HepG2 (cell line): ENCODE data around the gene TM4SF5. TPM values are rescaled to one million over a fixed set of nuclear protein-coding genes. Genes with fewer than 3 reads are reported as not detected.

Experiments
- DNMT3B ChIP-seq: conservative IDR thresholded peaks from 2 replicates; pipeline ENCODE4 v1.6.1; 2016; ENCODE audit warnings: missing biosample characterization, control low read depth
- ETV6 ChIP-seq: sonication (generic); formaldehyde crosslinking; conservative IDR thresholded peaks from 2 replicates; pipeline ENCODE4 v1.4.0; 2020; ENCODE audit warnings: missing genetic modification reagents
- FOXO1 ChIP-seq: sonication (generic); formaldehyde crosslinking; IDR thresholded peaks from 2 replicates; pipeline ENCODE4 v1.4.0; 2020; ENCODE audit warnings: missing genetic modification reagents
- GABPB1 ChIP-seq: IDR thresholded peaks from 2 replicates; pipeline ENCODE4 v1.6.1; 2016; ENCODE audit warnings: mild to moderate bottlenecking, missing genetic modification reagents, moderate library complexity, missing compliant biosample characterization
- KLF6 ChIP-seq: IDR thresholded peaks from 2 replicates; pipeline ENCODE4 v1.8.0; 2016; ENCODE audit warnings: missing biosample characterization, missing genetic modification reagents
- NCOR1 ChIP-seq: fragments of 200-600 bp; sonication (generic); IDR thresholded peaks from 2 replicates; pipeline ENCODE4 v1.7.0; 2017; ENCODE audit warnings: antibody characterized with exemption, low read length, borderline replicate concordance
- NFE2 ChIP-seq: sonication (generic); formaldehyde crosslinking; IDR thresholded peaks from 2 replicates; pipeline ENCODE4 v1.4.0; 2020; ENCODE audit warnings: missing genetic modification reagents
- PHB2 ChIP-seq: fragments of 450-650 bp; IDR thresholded peaks from 2 replicates; pipeline ENCODE4 v1.6.1; 2018; ENCODE audit not compliant: partially characterized antibody
- PTBP1 ChIP-seq: fragments of 200-400 bp; formaldehyde crosslinking; IDR thresholded peaks from 2 replicates; pipeline ENCODE4 v1.6.1; 2018; ENCODE audit warnings: low read length, low read depth; ENCODE audit not compliant: poor library complexity, severe bottlenecking
- TCF7L2 ChIP-seq: IDR thresholded peaks from 2 replicates; pipeline ENCODE4 v1.6.1; 2011; ENCODE audit warnings: mild to moderate bottlenecking, low read depth, low read length, moderate library complexity
- ZHX1 ChIP-seq: sonication (generic); formaldehyde crosslinking; IDR thresholded peaks from 2 replicates; pipeline ENCODE4 v1.8.1; 2022; ENCODE audit warnings: low read depth, mild to moderate bottlenecking, missing genetic modification reagents
- ZIK1 ChIP-seq: sonication (generic); formaldehyde crosslinking; IDR thresholded peaks from 2 replicates; pipeline ENCODE4 v1.5.0; 2020; ENCODE audit warnings: mild to moderate bottlenecking, low read depth, missing genetic modification reagents, borderline replicate concordance
- ZNF292 ChIP-seq: sonication (generic); formaldehyde crosslinking; IDR thresholded peaks from 2 replicates; pipeline ENCODE4 v1.8.1; 2022; ENCODE audit warnings: mild to moderate bottlenecking, low read depth, missing genetic modification reagents, borderline replicate concordance
- ZNF354B ChIP-seq: sonication (generic); formaldehyde crosslinking; IDR thresholded peaks from 2 replicates; pipeline ENCODE4 v1.8.0; 2022; ENCODE audit warnings: mild to moderate bottlenecking, missing genetic modification reagents
- ZNF367 ChIP-seq: sonication (generic); formaldehyde crosslinking; IDR thresholded peaks from 2 replicates; pipeline ENCODE4 v1.4.0; 2020; ENCODE audit warnings: missing genetic modification reagents, borderline replicate concordance
- ZNF543 ChIP-seq: sonication (generic); formaldehyde crosslinking; IDR thresholded peaks from 2 replicates; pipeline ENCODE4 v1.4.0; 2020; ENCODE audit warnings: mild to moderate bottlenecking, missing genetic modification reagents
- ZNF549 ChIP-seq: sonication (generic); formaldehyde crosslinking; IDR thresholded peaks from 2 replicates; pipeline ENCODE4 v1.5.0; 2020; ENCODE audit warnings: missing genetic modification reagents
- ZNF615 ChIP-seq: sonication (generic); formaldehyde crosslinking; IDR thresholded peaks from 2 replicates; pipeline ENCODE4 v1.5.0; 2020; ENCODE audit warnings: mild to moderate bottlenecking, missing genetic modification reagents, borderline replicate concordance
- ZNF703 ChIP-seq: sonication (generic); formaldehyde crosslinking; IDR thresholded peaks from 2 replicates; pipeline ENCODE4 v1.5.1; 2020; ENCODE audit warnings: missing genetic modification reagents, mild to moderate bottlenecking, moderate library complexity, borderline replicate concordance
- ZNF883 ChIP-seq: sonication (generic); formaldehyde crosslinking; IDR thresholded peaks from 2 replicates; pipeline ENCODE4 v1.5.1; 2020; ENCODE audit warnings: mild to moderate bottlenecking, missing genetic modification reagents; ENCODE audit errors: not compliant biosample characterization
- polyA plus RNA-seq, 8 experiments: library from polyadenylated mRNA; depleted of rRNA in 3 of 8; stranded (reverse) in 7 of 8; unstranded in 1 of 8; fragments of >200 nt; fragmentation: Illumina TruSeq in 4 of 8; extraction: Trizol in 4 of 8; gene quantifications; 2 replicates each; pipeline versions ENCODE4 v1.2.1 to v1.2.3, GENCODE V29; 2011 to 2016; ENCODE audit warnings: low read depth in 4 of 8, missing spikeins in 1 of 8, mixed read lengths in 1 of 8; ENCODE audit not compliant: insufficient read depth in 1 of 8
- total RNA-seq, 5 experiments: library from RNA; depleted of rRNA; stranded (reverse); fragments of >200 nt; fragmentation: Illumina TruSeq; extraction: Trizol; gene quantifications; 2 replicates each; pipeline ENCODE4 v1.2.3, GENCODE V29; 2016; ENCODE audit warnings: low read depth in 1 of 5
- TF ChIP-seq, protein P1 (sequence below), 2 experiments: IDR thresholded peaks; 2 replicates each; pipeline ENCODE4 v1.6.1; 2011 to 2012; ENCODE audit warnings: low read length in 2 of 2, borderline replicate concordance in 1 of 2, low read depth in 1 of 2, mild to moderate bottlenecking in 1 of 2, moderate library complexity in 1 of 2
- TF ChIP-seq, protein P2 (sequence below): sonication (generic); formaldehyde crosslinking; IDR thresholded peaks from 2 replicates; pipeline ENCODE4 v1.9.0; 2022; ENCODE audit warnings: low read depth, missing genetic modification reagents

The TM4SF5 gene
- total and polyA plus RNA-seq, 2 of the 13 experiments (the other 11 are each of a cell fraction or from before 2014, with no cell fraction given): 30.1 to 126 TPM

GRCh38 chr17:4777969-4778760 is 6.5 kb downstream of the TM4SF5 start (continued):
- TF ChIP-seq, protein P1, sequence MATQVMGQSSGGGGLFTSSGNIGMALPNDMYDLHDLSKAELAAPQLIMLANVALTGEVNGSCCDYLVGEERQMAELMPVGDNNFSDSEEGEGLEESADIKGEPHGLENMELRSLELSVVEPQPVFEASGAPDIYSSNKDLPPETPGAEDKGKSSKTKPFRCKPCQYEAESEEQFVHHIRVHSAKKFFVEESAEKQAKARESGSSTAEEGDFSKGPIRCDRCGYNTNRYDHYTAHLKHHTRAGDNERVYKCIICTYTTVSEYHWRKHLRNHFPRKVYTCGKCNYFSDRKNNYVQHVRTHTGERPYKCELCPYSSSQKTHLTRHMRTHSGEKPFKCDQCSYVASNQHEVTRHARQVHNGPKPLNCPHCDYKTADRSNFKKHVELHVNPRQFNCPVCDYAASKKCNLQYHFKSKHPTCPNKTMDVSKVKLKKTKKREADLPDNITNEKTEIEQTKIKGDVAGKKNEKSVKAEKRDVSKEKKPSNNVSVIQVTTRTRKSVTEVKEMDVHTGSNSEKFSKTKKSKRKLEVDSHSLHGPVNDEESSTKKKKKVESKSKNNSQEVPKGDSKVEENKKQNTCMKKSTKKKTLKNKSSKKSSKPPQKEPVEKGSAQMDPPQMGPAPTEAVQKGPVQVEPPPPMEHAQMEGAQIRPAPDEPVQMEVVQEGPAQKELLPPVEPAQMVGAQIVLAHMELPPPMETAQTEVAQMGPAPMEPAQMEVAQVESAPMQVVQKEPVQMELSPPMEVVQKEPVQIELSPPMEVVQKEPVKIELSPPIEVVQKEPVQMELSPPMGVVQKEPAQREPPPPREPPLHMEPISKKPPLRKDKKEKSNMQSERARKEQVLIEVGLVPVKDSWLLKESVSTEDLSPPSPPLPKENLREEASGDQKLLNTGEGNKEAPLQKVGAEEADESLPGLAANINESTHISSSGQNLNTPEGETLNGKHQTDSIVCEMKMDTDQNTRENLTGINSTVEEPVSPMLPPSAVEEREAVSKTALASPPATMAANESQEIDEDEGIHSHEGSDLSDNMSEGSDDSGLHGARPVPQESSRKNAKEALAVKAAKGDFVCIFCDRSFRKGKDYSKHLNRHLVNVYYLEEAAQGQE (IDR thresholded peaks at IDR 0.05; ENCODE audit: borderline replicate concordance in 1 of 2, low read depth in 1 of 2, low read length in 2 of 2): no peak
- TF ChIP-seq ZHX1 (CRISPR knock-in tag): no peak
- no peak; the same call in 1 of the 2 replicates for TF ChIP-seq KLF6 (CRISPR knock-in tag)
- no peak for TF ChIP-seq PTBP1
- no peak for TF ChIP-seq ETV6
- no peak for TF ChIP-seq ZNF549 (CRISPR knock-in tag)
- no peak for TF ChIP-seq PHB2
- no peak for TF ChIP-seq ZNF883
- no peak for TF ChIP-seq ZNF703 (CRISPR knock-in tag)
- TF ChIP-seq GABPB1 (CRISPR knock-in tag): peak; percentile 38; the same call in 1 of the 2 replicates
- peak; percentile 82 for TF ChIP-seq FOXO1 (CRISPR knock-in tag)
- TF ChIP-seq, protein P2, sequence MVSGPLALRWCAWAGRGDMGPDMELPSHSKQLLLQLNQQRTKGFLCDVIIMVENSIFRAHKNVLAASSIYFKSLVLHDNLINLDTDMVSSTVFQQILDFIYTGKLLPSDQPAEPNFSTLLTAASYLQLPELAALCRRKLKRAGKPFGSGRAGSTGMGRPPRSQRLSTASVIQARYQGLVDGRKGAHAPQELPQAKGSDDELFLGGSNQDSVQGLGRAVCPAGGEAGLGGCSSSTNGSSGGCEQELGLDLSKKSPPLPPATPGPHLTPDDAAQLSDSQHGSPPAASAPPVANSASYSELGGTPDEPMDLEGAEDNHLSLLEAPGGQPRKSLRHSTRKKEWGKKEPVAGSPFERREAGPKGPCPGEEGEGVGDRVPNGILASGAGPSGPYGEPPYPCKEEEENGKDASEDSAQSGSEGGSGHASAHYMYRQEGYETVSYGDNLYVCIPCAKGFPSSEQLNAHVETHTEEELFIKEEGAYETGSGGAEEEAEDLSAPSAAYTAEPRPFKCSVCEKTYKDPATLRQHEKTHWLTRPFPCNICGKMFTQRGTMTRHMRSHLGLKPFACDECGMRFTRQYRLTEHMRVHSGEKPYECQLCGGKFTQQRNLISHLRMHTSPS: no peak
- no peak for TF ChIP-seq NCOR1
- TF ChIP-seq ZNF292 (CRISPR knock-in tag): peak; percentile 99
- no peak for TF ChIP-seq ZNF367 (CRISPR knock-in tag)
- TF ChIP-seq ZIK1 (CRISPR knock-in tag): no peak
- TF ChIP-seq ZNF615: no peak
- no peak for TF ChIP-seq TCF7L2
- no peak for TF ChIP-seq NFE2 (CRISPR knock-in tag)
- 0 out of 2 replicates have a peak, but pooled peaks have one; percentile 42 for TF ChIP-seq ZNF543 (CRISPR knock-in tag)
- no peak for TF ChIP-seq DNMT3B (CRISPR knock-in tag)
- no peak for TF ChIP-seq ZNF354B
